H1 (cell line): ENCODE data around the gene DIP2C. TPM values are rescaled to one million over a fixed set of nuclear protein-coding genes. Genes with fewer than 3 reads are reported as not detected.

Experiments
- CTCF ChIA-PET: fragments of 300-600 bp; sonication (Branson Sonifier 250); formaldehyde crosslinking; loops from one replicate; lab custom pipeline; 2021; ENCODE audit not compliant: partially characterized antibody; lab: Charles Lee
- POLR2A ChIA-PET: fragments of 300-600 bp; sonication (Branson Sonifier 250); formaldehyde crosslinking; loops from one replicate; lab custom pipeline; 2021; ENCODE audit warnings: inconsistent platforms; ENCODE audit not compliant: partially characterized antibody; lab: Charles Lee
- DNase-seq, 2 experiments: peaks; one replicate each; pipeline versions ENCODE4 v3.0.0 to v3.0.0-alpha.2; 2010 to 2022; ENCODE audit warnings: low spot score in 2 of 2, low read depth in 1 of 2, mixed read lengths in 1 of 2
- FAIRE-seq: peaks from 2 replicates; lab custom pipeline; 2011; peaks lifted over from hg19 to GRCh38; lab: Jason Lieb, UNC
- H2AFZ ChIP-seq: 2 replicates; pipeline ENCODE4 v1.8.1; 2012; ENCODE audit warnings: low read length, inconsistent platforms
- H2AK5ac ChIP-seq: 2 replicates; pipeline ENCODE4 v1.6.1; 2013; ENCODE audit warnings: low read depth, low read length
- H2BK120ac ChIP-seq: replicated peaks from 2 replicates; pipeline ENCODE3; 2013; ENCODE audit warnings: low read depth, low read length, inconsistent platforms
- H2BK12ac ChIP-seq: 2 replicates; pipeline ENCODE4 v1.6.1; 2013; ENCODE audit warnings: low read depth, low read length
- H2BK15ac ChIP-seq: 2 replicates; pipeline ENCODE4 v1.6.1; 2013; ENCODE audit warnings: low read length
- H2BK20ac ChIP-seq: 2 replicates; pipeline ENCODE4 v1.6.1; 2013; ENCODE audit warnings: low read length
- H2BK5ac ChIP-seq: 2 replicates; pipeline ENCODE4 v1.6.1; 2013; ENCODE audit warnings: low read depth, low read length
- H3K14ac ChIP-seq: 2 replicates; pipeline ENCODE4 v1.6.1; 2013; ENCODE audit warnings: inconsistent platforms; ENCODE audit not compliant: insufficient read length
- H3K18ac ChIP-seq: 2 replicates; pipeline ENCODE4 v1.6.1; 2013; ENCODE audit warnings: low read length; ENCODE audit errors: extremely low read depth
- H3K23ac ChIP-seq: 2 replicates; pipeline ENCODE4 v1.6.1; 2013; ENCODE audit warnings: inconsistent platforms; ENCODE audit not compliant: insufficient read length
- H3K23me2 ChIP-seq: 2 replicates; pipeline ENCODE4 v1.6.1; 2013; ENCODE audit warnings: low read depth, low read length
- H3K27ac ChIP-seq: 2 replicates; pipeline ENCODE4 v1.6.1; 2011; ENCODE audit warnings: low read depth, low read length, inconsistent platforms
- H3K27me3 ChIP-seq, 4 experiments: replicated peaks in 1 of 4; 1 replicate in 1 of 4; 2 replicates in 3 of 4; pipeline versions ENCODE4 v1.6.1 to v1.8.1; 2011 to 2013; ENCODE audit warnings: low read length in 3 of 4, mild to moderate bottlenecking in 3 of 4, inconsistent platforms in 2 of 4, mixed read lengths in 2 of 4, moderate library complexity in 1 of 4; ENCODE audit not compliant: control insufficient read depth in 3 of 4, insufficient read depth in 3 of 4; ENCODE audit errors: extremely low read depth in 1 of 4
- H3K36me3 ChIP-seq, 4 experiments: 2 replicates each; pipeline versions ENCODE4 v1.6.1 to v1.8.1; 2011 to 2013; ENCODE audit warnings: mild to moderate bottlenecking in 4 of 4, low read length in 3 of 4, moderate library complexity in 2 of 4, control low read depth in 1 of 4, inconsistent platforms in 1 of 4; ENCODE audit not compliant: insufficient read depth in 4 of 4, control insufficient read depth in 2 of 4
- H3K4ac ChIP-seq: replicated peaks from 2 replicates; pipeline ENCODE3; 2013; ENCODE audit warnings: low read length, low read depth, mixed read lengths, inconsistent platforms; ENCODE audit not compliant: insufficient read length
- H3K4me1 ChIP-seq, 4 experiments: replicated peaks in 1 of 4; 1 replicate in 1 of 4; 2 replicates in 3 of 4; pipeline versions ENCODE4 v1.6.1 to v1.8.1; 2011 to 2013; ENCODE audit warnings: low read length in 3 of 4, inconsistent platforms in 2 of 4, mixed read lengths in 1 of 4; ENCODE audit not compliant: insufficient read depth in 4 of 4, control insufficient read depth in 3 of 4
- H3K4me2 ChIP-seq, 2 experiments: 2 replicates each; pipeline versions ENCODE4 v1.6.1 to v1.8.1; 2011 to 2013; ENCODE audit warnings: low read depth in 2 of 2, low read length in 2 of 2, control low read depth in 1 of 2, inconsistent platforms in 1 of 2, mild to moderate bottlenecking in 1 of 2; ENCODE audit not compliant: insufficient read depth in 1 of 2
- H3K4me3 ChIP-seq, 4 experiments: fragments of 200-600, 300-600 bp in 1 of 4; sonication (generic), shearing (Covaris generic), sonication (Bioruptor Twin) in 1 of 4; 2 replicates each; pipeline versions ENCODE4 v1.5.1 to v1.8.1; 2011 to 2016; ENCODE audit warnings: low read length in 4 of 4, low read depth in 3 of 4, control low read depth in 2 of 4, inconsistent platforms in 2 of 4, mild to moderate bottlenecking in 2 of 4, mixed read lengths in 1 of 4, moderate library complexity in 1 of 4; ENCODE audit not compliant: insufficient read depth in 2 of 4; ENCODE audit errors: extremely low read depth in 1 of 4
- H3K56ac ChIP-seq: replicated peaks from 2 replicates; pipeline ENCODE3; 2013; ENCODE audit warnings: low read depth, mild to moderate bottlenecking, mixed read lengths, low read length, inconsistent platforms; ENCODE audit not compliant: insufficient read length
- H3K79me1 ChIP-seq: 2 replicates; pipeline ENCODE4 v1.6.1; 2013; ENCODE audit warnings: low read depth, low read length, control low read depth
- H3K79me2 ChIP-seq, 2 experiments: 2 replicates each; pipeline versions ENCODE4 v1.6.1 to v1.8.1; 2012 to 2013; ENCODE audit warnings: low read length in 2 of 2, mild to moderate bottlenecking in 2 of 2, inconsistent platforms in 1 of 2; ENCODE audit not compliant: insufficient read depth in 2 of 2, control insufficient read depth in 1 of 2
- H3K9ac ChIP-seq, 4 experiments: replicated peaks in 1 of 4; 1 replicate in 1 of 4; 2 replicates in 3 of 4; pipeline versions ENCODE4 v1.6.1 to v1.8.1; 2011 to 2013; ENCODE audit warnings: low read depth in 3 of 4, low read length in 3 of 4, control low read depth in 2 of 4, mild to moderate bottlenecking in 2 of 4, moderate library complexity in 2 of 4, inconsistent platforms in 1 of 4; ENCODE audit errors: extremely low read depth in 1 of 4
- H3K9me3 ChIP-seq, 2 experiments: 2 replicates each; pipeline versions ENCODE4 v1.6.1 to v1.8.1; 2012 to 2013; ENCODE audit warnings: mild to moderate bottlenecking in 2 of 2, moderate library complexity in 2 of 2, control low read depth in 1 of 2, inconsistent platforms in 1 of 2, low read depth in 1 of 2, low read length in 1 of 2, mixed read lengths in 1 of 2; ENCODE audit not compliant: insufficient read depth in 2 of 2
- H4K20me1 ChIP-seq, 2 experiments: replicated peaks in 1 of 2; 2 replicates each; pipeline versions ENCODE3 to v1.8.1; 2011 to 2013; ENCODE audit warnings: inconsistent platforms in 2 of 2, low read length in 2 of 2, mild to moderate bottlenecking in 1 of 2; ENCODE audit not compliant: insufficient read depth in 2 of 2, control insufficient read depth in 1 of 2
- H4K5ac ChIP-seq: 2 replicates; pipeline ENCODE4 v1.6.1; 2013; ENCODE audit warnings: low read length, low read depth, mixed read lengths, inconsistent platforms; ENCODE audit not compliant: insufficient read length
- H4K8ac ChIP-seq: 2 replicates; pipeline ENCODE4 v1.8.0; 2013; ENCODE audit warnings: mild to moderate bottlenecking, moderate library complexity, low read length, inconsistent platforms; ENCODE audit not compliant: insufficient read depth; ENCODE audit errors: extremely low read depth
- H4K91ac ChIP-seq: replicated peaks from 2 replicates; pipeline ENCODE3; 2013; ENCODE audit warnings: low read length, mixed read lengths, inconsistent platforms; ENCODE audit not compliant: insufficient read length
- BACH1 ChIP-seq: IDR thresholded peaks from 2 replicates; pipeline ENCODE4 v1.6.1; 2012; ENCODE audit warnings: low read length, improper control_type of control experiment
- CBX8 ChIP-seq: fragments of 300-800, 300-1000 bp; sonication (generic); IDR thresholded peaks from 2 replicates; pipeline ENCODE4 v1.7.1; 2016; ENCODE audit warnings: low read depth, low read length, borderline replicate concordance
- CHD2 ChIP-seq: IDR thresholded peaks from 2 replicates; pipeline ENCODE4 v1.6.1; 2012; ENCODE audit warnings: low read length, improper control_type of control experiment
- EGR1 ChIP-seq: IDR thresholded peaks from 2 replicates; pipeline ENCODE4 v1.6.1; 2011; ENCODE audit warnings: low read depth, low read length, borderline replicate concordance
- EP300 ChIP-seq, 2 experiments: IDR thresholded peaks; 1 replicate in 1 of 2; 2 replicates in 1 of 2; pipeline ENCODE4 v1.6.1; 2011 to 2012; ENCODE audit warnings: low read depth in 2 of 2, low read length in 2 of 2, mild to moderate bottlenecking in 2 of 2, borderline replicate concordance in 1 of 2, inconsistent platforms in 1 of 2, moderate library complexity in 1 of 2
- FOSL1 ChIP-seq: IDR thresholded peaks from 2 replicates; pipeline ENCODE4 v1.6.1; 2011; ENCODE audit warnings: mild to moderate bottlenecking, low read depth, low read length, moderate library complexity; ENCODE audit not compliant: insufficient read depth
- HDAC6 ChIP-seq: IDR thresholded peaks from one replicate; pipeline ENCODE4 v1.7.1; 2012; ENCODE audit warnings: low read depth, mild to moderate bottlenecking, inconsistent platforms, low read length, moderate library complexity
- JUN ChIP-seq: IDR thresholded peaks from 2 replicates; pipeline ENCODE4 v1.6.1; 2011; ENCODE audit warnings: low read depth, mild to moderate bottlenecking, improper control_type of control experiment, low read length
- MAX ChIP-seq: IDR thresholded peaks from 2 replicates; pipeline ENCODE4 v1.6.1; 2012; ENCODE audit warnings: inconsistent platforms
- SAP30 ChIP-seq: fragments of 300-600 bp; sonication (generic); IDR thresholded peaks from 2 replicates; pipeline ENCODE4 v1.7.1; 2012; ENCODE audit warnings: low read length, moderate library complexity, mild to moderate bottlenecking, inconsistent platforms; ENCODE audit not compliant: insufficient read depth, insufficient replicate concordance
- SIX5 ChIP-seq: IDR thresholded peaks from 2 replicates; pipeline ENCODE4 v1.6.1; 2011; ENCODE audit warnings: mild to moderate bottlenecking, low read depth, low read length
- SP4 ChIP-seq: IDR thresholded peaks from 2 replicates; pipeline ENCODE4 v1.6.1; 2012; ENCODE audit warnings: low read length, inconsistent platforms
- TAF1 ChIP-seq: IDR thresholded peaks from 2 replicates; pipeline ENCODE4 v1.6.1; 2011; ENCODE audit warnings: mild to moderate bottlenecking, low read depth, low read length
- TAF7 ChIP-seq: optimal IDR thresholded peaks from 2 replicates; pipeline ENCODE3; 2011; ENCODE audit warnings: low read depth, mild to moderate bottlenecking, inconsistent platforms, low read length, moderate library complexity, borderline replicate concordance
- TCF12 ChIP-seq: IDR thresholded peaks from 2 replicates; pipeline ENCODE4 v1.6.1; 2011; ENCODE audit warnings: low read depth, mild to moderate bottlenecking, low read length
- WGBS, 2 experiments: shearing (Covaris generic) in 1 of 2; methylation state at CpG; one replicate each; pipeline versions ENCODE4 v1.1.6 to v1.1.7; 2013 to 2015; ENCODE audit warnings: low lambda C conversion rate in 2 of 2, mixed read lengths in 2 of 2, inconsistent platforms in 1 of 2, low coverage in 1 of 2, missing lambda C conversion rate in 1 of 2; ENCODE audit not compliant: insufficient replicate concordance in 2 of 2, insufficient coverage in 1 of 2, insufficient read length in 1 of 2; ENCODE audit errors: extremely low coverage in 1 of 2, missing lambda C conversion rate in 1 of 2; 5-methylcytosine and 5-hydroxymethylcytosine counted together
- polyA plus RNA-seq, 7 experiments: library from polyadenylated mRNA; depleted of rRNA in 3 of 7; stranded (reverse) in 5 of 7; unstranded in 2 of 7; fragments of >200 nt in 5 of 7; fragments of 200-250 nt in 2 of 7; gene quantifications; 1 replicate in 5 of 7; 2 replicates in 1 of 7; 4 replicates in 1 of 7; pipeline versions ENCODE4 v1.2.1 to v1.2.3, GENCODE V29; 2011 to 2013; ENCODE audit warnings: missing spikeins in 2 of 7, mixed read lengths in 2 of 7
- total RNA-seq: library from RNA; stranded (reverse); fragmentation: NEBNext Ultra II Directional; extraction: Animal tissue kit (Norgen Biotek cat#: 25700); gene quantifications from 2 replicates; pipeline ENCODE4 v1.2.1, GENCODE V29; 2021

DIP2C gene
- total and polyA plus RNA-seq, 2 of the 8 experiments (the other 6 are each of a cell fraction or from before 2014, with no cell fraction given), result 3.8 to 9.3 TPM

GRCh38 chr10:543131-543530, 146.3 kb downstream of the DIP2C start:
- no peak overlapping the region for H2AFZ ChIP-seq
- no peaks in the 10 kb centered on the region for H3K79me2 ChIP-seq
- H3K4ac ChIP-seq, result no peak overlapping the region
- H4K8ac ChIP-seq, result no peak overlapping the region
- no peak overlapping the region for H3K23ac ChIP-seq
- H3K9ac ChIP-seq, result no peak overlapping the region
- no peak overlapping the region for H3K56ac ChIP-seq
- H2BK15ac ChIP-seq, result no peak overlapping the region
- DNase-seq (no peak), FAIRE-seq (no peak)
- no peak overlapping the region for H4K5ac ChIP-seq
- ChIA-PET CTCF (interaction anchor here (0.6 kb wide), 1 partner anchor 25 kb away, joined by 3 read pairs; no protein-coding TSS in a partner anchor), POLR2A (no interaction called here)
- no peaks in the 10 kb centered on the region for H3K79me1 ChIP-seq
- peaks cover 6 to 7% of the 10 kb centered on the region in 2 experiments for H4K20me1 ChIP-seq
- no peaks in the 10 kb centered on the region for H3K36me3 ChIP-seq
- 91% methylated on average over 13 of the region's 13 CpGs; no CpG with 5 or more reads in 1 of the 2 experiments for WGBS, 2 experiments
- no peak overlapping the region for H3K27ac ChIP-seq
- TF ChIP-seq TCF12, result no peak
- TF ChIP-seq TAF1, result no peak
- no peak for TF ChIP-seq CHD2
- no peak for TF ChIP-seq HDAC6
- no peak for TF ChIP-seq BACH1
- TF ChIP-seq MAX, result no peak
- TF ChIP-seq EGR1, result no peak
- no peak for TF ChIP-seq JUN
- no peak for TF ChIP-seq FOSL1
- TF ChIP-seq SIX5, result no peak
- no peak for TF ChIP-seq EP300 (IDR thresholded peaks at IDR 0.05; ENCODE audit: borderline replicate concordance in 1 of 2, low read depth in 2 of 2, low read length in 2 of 2)
- TF ChIP-seq CBX8, result no peak
- no peak for TF ChIP-seq SAP30
- TF ChIP-seq SP4, result no peak
- no peak for TF ChIP-seq TAF7
- no peak overlapping the region; the same call in 1 of the 2 replicates for H2BK5ac ChIP-seq
- H2BK120ac ChIP-seq, result no peak overlapping the region
- no peak overlapping the region for H2AK5ac ChIP-seq
- H3K23me2 ChIP-seq, result no peaks in the 10 kb centered on the region
- no peak overlapping the region for H2BK12ac ChIP-seq
- no peaks in the 10 kb centered on the region for H3K27me3 ChIP-seq
- no peak overlapping the region for H3K18ac ChIP-seq
- no peak overlapping the region for H4K91ac ChIP-seq
- no peak overlapping the region for H3K4me3 ChIP-seq
- no peak overlapping the region for H3K14ac ChIP-seq
- H3K4me2 ChIP-seq, result no peak overlapping the region
- H3K4me1 ChIP-seq, result peaks cover 8 to 15% (median 11%) of the 10 kb centered on the region in 4 experiments
- H3K9me3 ChIP-seq, result no peaks in the 10 kb centered on the region
- H2BK20ac ChIP-seq, result no peak overlapping the region
